Keratinocyte (primary cell): Measurements from ENCODE around the gene RETN. TPM values are rescaled to one million over a fixed set of nuclear protein-coding genes. Genes with fewer than 3 reads are reported as not detected.

Experiments used
- DNase-seq: peaks from one replicate; pipeline ENCODE4 v3.0.0-alpha.2; 2011; ENCODE audit warnings: low read depth, missing footprints, low spot score
- FAIRE-seq: peaks from 2 replicates; lab custom pipeline; 2011; peaks lifted over from hg19 to GRCh38; lab: Jason Lieb, UNC
- H2AFZ ChIP-seq: 2 replicates; pipeline ENCODE4 v1.6.0; 2012; ENCODE audit warnings: low read length, control low read depth, inconsistent platforms; ENCODE audit not compliant: control insufficient read depth
- H3K27ac ChIP-seq: 2 replicates; pipeline ENCODE4 v1.5.1; 2011; ENCODE audit warnings: low read length; ENCODE audit not compliant: control insufficient read depth, insufficient read depth
- H3K27me3 ChIP-seq: 3 replicates; pipeline ENCODE4 v1.6.0; 2011; ENCODE audit warnings: low read length; ENCODE audit not compliant: control insufficient read depth, insufficient read depth; ENCODE audit errors: extremely low read depth
- H3K36me3 ChIP-seq, 2 experiments: 2 replicates in 1 of 2; 3 replicates in 1 of 2; pipeline ENCODE4 v1.5.1; 2011; ENCODE audit warnings: low read length in 2 of 2, mild to moderate bottlenecking in 1 of 2; ENCODE audit not compliant: control insufficient read depth in 2 of 2, insufficient read depth in 2 of 2; ENCODE audit errors: extremely low read depth in 1 of 2
- H3K4me1 ChIP-seq: 3 replicates; pipeline ENCODE4 v1.5.1; 2011; ENCODE audit warnings: low read length; ENCODE audit not compliant: control insufficient read depth, insufficient read depth; ENCODE audit errors: extremely low read depth
- H3K4me2 ChIP-seq: 3 replicates; pipeline ENCODE4 v1.6.0; 2011; ENCODE audit warnings: low read depth, low read length; ENCODE audit not compliant: control insufficient read depth, insufficient read depth; ENCODE audit errors: extremely low read depth
- H3K4me3 ChIP-seq, 3 experiments: fragments of 200-600 bp in 1 of 3; sonication (generic) in 1 of 3; 2 replicates in 2 of 3; 3 replicates in 1 of 3; pipeline ENCODE4 v1.5.1; 2011 to 2016; ENCODE audit warnings: low read length in 3 of 3, mild to moderate bottlenecking in 3 of 3, control low read depth in 2 of 3, inconsistent platforms in 1 of 3, low read depth in 1 of 3, mixed read lengths in 1 of 3, mixed run types in 1 of 3, moderate library complexity in 1 of 3; ENCODE audit not compliant: control insufficient read depth in 2 of 3, insufficient read depth in 2 of 3; ENCODE audit errors: extremely low read depth in 1 of 3
- H3K79me2 ChIP-seq: 2 replicates; pipeline ENCODE4 v1.6.0; 2012; ENCODE audit warnings: low read length; ENCODE audit not compliant: control insufficient read depth, insufficient read depth
- H3K9ac ChIP-seq: 3 replicates; pipeline ENCODE4 v1.6.0; 2011; ENCODE audit warnings: low read length; ENCODE audit not compliant: control insufficient read depth, insufficient read depth; ENCODE audit errors: extremely low read depth
- H3K9me1 ChIP-seq: 3 replicates; pipeline ENCODE4 v1.6.0; 2011; ENCODE audit warnings: low read length; ENCODE audit not compliant: control insufficient read depth, insufficient read depth; ENCODE audit errors: extremely low read depth
- H3K9me3 ChIP-seq: 2 replicates; pipeline ENCODE4 v1.5.1; 2012; ENCODE audit warnings: low read depth, low read length; ENCODE audit not compliant: control insufficient read depth
- H4K20me1 ChIP-seq: 3 replicates; pipeline ENCODE4 v1.6.0; 2011; ENCODE audit warnings: low read length; ENCODE audit not compliant: control insufficient read depth, insufficient read depth; ENCODE audit errors: extremely low read depth
- CTCF ChIP-seq, 3 experiments: IDR thresholded peaks in 1 of 3; conservative IDR thresholded peaks in 1 of 3; optimal IDR thresholded peaks in 1 of 3; 2 replicates in 2 of 3; 3 replicates in 1 of 3; pipeline versions ENCODE3 to v1.5.1; 2011; ENCODE audit warnings: low read length in 3 of 3, mild to moderate bottlenecking in 3 of 3, moderate library complexity in 2 of 3, control low read depth in 1 of 3, inconsistent platforms in 1 of 3; ENCODE audit not compliant: insufficient read depth in 2 of 3; ENCODE audit errors: extremely low read depth in 1 of 3
- EZH2 ChIP-seq: IDR thresholded peaks from one replicate; pipeline ENCODE4 v1.6.1; 2012; ENCODE audit warnings: inconsistent platforms, mild to moderate bottlenecking, low read length, moderate library complexity
- dilution Hi-C: fragments of 300-500 bp; cut with MboI; formaldehyde crosslinking; loops from one replicate; pipeline ENCODE4 v1.7.0; 2020; ENCODE audit warnings: low sequenced_read_pairs; ENCODE audit not compliant: extremely low pct_ligation_motif_present
- polyA plus RNA-seq, 5 experiments: library from polyadenylated mRNA; depleted of rRNA in 3 of 5; stranded (reverse) in 3 of 5; stranded (forward) in 1 of 5; unstranded in 1 of 5; fragments of >200 nt; gene quantifications; 1 replicate in 1 of 5; 2 replicates in 3 of 5; 3 replicates in 1 of 5; pipeline versions ENCODE4 v1.2.1 to v1.2.3, GENCODE V29; 2011 to 2012; ENCODE audit warnings: missing spikeins in 2 of 5, low read depth in 1 of 5, low replicate concordance in 1 of 5

The RETN gene
- polyA plus RNA-seq, 1 donor (not counting 4 experiments of a cell fraction or from before 2014, with no cell fraction given) = not detected

GRCh38 chr19:7674010-7675005 is 5.5 kb downstream of the RETN start:
- no peak overlapping the region for H3K9ac ChIP-seq
- FAIRE-seq (no peak), DNase-seq (no peak)
- H3K4me1 ChIP-seq = no peaks in the 10 kb centered on the region
- no peaks in the 10 kb centered on the region for H4K20me1 ChIP-seq
- peaks cover 23% of the 10 kb centered on the region for H3K27me3 ChIP-seq
- no peaks in the 10 kb centered on the region for H3K9me1 ChIP-seq
- H3K27ac ChIP-seq = no peak overlapping the region
- TF ChIP-seq EZH2 (no peak), CTCF (optimal IDR thresholded peaks at IDR 0.05 in 1 of 3, IDR thresholded peaks at IDR 0.05 in 1 of 3, conservative IDR thresholded peaks at IDR 0.05 in 1 of 3; ENCODE audit: extremely low read depth in 1 of 3, insufficient read depth in 2 of 3, low read length in 3 of 3) (no peak)
- H3K79me2 ChIP-seq = no peaks in the 10 kb centered on the region
- H3K9me3 ChIP-seq = no peaks in the 10 kb centered on the region
- H3K4me3 ChIP-seq = no peak overlapping the region
- H3K36me3 ChIP-seq = no peaks in the 10 kb centered on the region
- dilution Hi-C loops = no loop called here
- peak overlapping the region; percentile 7 for H3K4me2 ChIP-seq
- no peak overlapping the region for H2AFZ ChIP-seq

DNA sequence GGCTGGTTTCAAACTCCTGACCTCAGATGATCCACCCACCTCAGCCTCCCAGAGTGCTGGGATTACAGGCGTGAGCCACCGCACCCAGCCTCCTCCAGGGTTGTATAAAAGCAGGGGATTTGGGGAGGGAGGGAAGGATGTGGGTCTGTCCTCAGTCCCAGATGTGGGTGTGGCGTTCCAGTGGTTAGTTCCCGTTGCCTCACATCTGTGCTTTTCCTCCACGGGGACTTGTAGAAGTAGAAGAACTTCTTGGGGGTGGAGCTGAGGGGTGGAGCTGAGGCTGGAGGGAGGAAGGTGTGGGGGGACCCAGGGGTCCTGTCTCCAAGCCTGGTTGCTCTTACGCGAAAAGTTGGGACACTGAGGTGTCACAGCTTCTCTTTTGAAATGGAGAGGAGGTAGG is 7.5 kb downstream of the RETN start:
- H3K9ac ChIP-seq = no peak overlapping the region
- H3K27me3 ChIP-seq = peaks cover 9% of the 10 kb centered on the region
- no peak for FAIRE-seq
- H2AFZ ChIP-seq = no peak overlapping the region
- dilution Hi-C loops = no loop called here
- H3K4me1 ChIP-seq = peaks cover 3% of the 10 kb centered on the region
- no peak overlapping the region for H3K4me3 ChIP-seq
- no peaks in the 10 kb centered on the region for H4K20me1 ChIP-seq
- H3K9me1 ChIP-seq = no peaks in the 10 kb centered on the region
- DNase-seq = no peak
- no peaks in the 10 kb centered on the region for H3K36me3 ChIP-seq
- no peak overlapping the region for H3K4me2 ChIP-seq
- H3K27ac ChIP-seq = no peak overlapping the region
- TF ChIP-seq CTCF (optimal IDR thresholded peaks at IDR 0.05 in 1 of 3, IDR thresholded peaks at IDR 0.05 in 1 of 3, conservative IDR thresholded peaks at IDR 0.05 in 1 of 3; ENCODE audit: extremely low read depth in 1 of 3, insufficient read depth in 2 of 3, low read length in 3 of 3) (no peak), EZH2 (no peak)
- H3K79me2 ChIP-seq = peaks cover 6% of the 10 kb centered on the region
- H3K9me3 ChIP-seq = no peaks in the 10 kb centered on the region
